HG03460 (cell line): ENCODE data around the gene OXSR1.
A peak's percentile ranks its signal among the peaks of the same experiment; 100 is the strongest.

Experiments used
- ATAC-seq: cut with Tn5 transposase; IDR thresholded peaks from one replicate; pipeline ENCODE4 v1.9.1; 2021; ENCODE audit not compliant: unreplicated experiment

OXSR1 gene

DNA sequence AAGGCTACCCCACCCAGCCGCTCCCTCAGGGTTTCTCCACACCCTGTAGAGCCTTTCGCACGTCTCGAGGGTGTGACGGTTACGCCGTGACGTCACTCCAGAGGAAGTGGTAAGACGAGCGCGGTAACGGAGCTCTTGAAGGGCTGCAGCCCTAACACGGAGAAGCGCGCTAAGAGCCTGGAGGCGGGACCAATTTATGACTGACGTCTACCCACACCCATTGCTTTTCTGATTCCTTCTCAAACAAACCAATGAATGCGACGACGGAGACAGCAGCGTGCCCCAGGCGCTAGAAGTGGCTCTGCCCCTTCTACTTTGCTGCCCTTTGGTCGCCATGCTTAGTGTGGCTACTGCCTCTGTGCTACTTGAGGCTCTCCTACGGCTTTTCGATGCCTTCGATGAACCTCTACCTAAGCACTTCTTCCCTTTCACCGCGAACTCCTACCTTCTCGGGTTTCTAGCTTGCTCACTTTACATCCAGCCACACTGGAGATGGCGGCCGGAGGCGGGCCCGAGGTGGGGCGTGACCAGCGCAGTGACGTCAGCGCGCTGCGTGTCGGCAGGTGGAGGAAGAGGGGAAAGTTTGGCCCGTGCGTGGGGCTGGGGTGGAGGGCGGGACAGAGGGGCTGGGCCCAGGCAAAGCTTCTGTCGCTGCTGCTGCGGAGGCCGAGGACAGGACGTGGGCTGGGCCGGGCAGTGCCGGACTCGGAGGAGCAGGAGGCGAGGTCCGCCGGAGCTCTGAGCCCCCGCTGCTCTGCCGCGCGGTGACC, at the start of gene OXSR1:
TSS of gene OXSR1 (plus strand) at position 586 of the 770 bp plus-strand sequence. CDS start 340 bp downstream, outside the sequence.
- ATAC-seq = peak; percentile 89

DNA sequence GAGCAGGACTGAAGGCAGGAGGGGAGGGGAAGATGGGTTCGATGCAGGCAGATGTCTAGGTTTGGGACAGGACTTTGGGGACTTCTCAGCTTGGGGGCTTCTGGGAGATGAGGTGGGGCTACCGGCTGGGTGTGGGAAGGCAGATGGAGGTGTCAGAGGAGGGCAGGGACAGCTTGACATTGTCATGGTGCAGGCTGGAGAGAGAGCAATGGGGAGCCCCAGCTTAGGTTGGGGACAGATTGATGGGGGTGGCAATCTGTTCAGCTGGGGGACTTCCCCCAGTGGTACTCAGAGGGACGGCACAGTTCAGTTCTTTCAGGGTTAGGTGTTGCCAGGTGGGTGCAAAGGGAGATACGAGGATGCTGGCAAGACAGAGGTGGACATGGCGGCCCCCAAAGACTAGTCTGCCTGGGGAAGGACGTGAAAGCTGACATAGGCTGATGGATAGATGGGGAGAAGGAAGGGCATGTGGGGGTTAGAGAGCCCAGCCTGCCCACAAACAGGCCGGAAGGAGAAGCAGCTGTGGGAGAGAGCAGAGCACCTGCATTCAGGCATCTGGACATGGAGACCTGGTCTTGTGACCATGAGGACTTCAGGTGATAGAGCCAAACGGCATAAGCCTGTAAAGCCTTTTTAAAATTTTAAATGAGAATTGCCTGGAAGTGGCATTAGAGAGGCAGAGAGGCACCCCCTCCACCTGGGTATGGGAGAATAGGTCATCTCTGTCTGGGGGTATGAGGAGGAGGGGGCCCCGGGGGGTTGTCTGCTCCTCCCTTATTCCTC, 49.5 kb upstream of the OXSR1 start:
- ATAC-seq = no peak

DNA sequence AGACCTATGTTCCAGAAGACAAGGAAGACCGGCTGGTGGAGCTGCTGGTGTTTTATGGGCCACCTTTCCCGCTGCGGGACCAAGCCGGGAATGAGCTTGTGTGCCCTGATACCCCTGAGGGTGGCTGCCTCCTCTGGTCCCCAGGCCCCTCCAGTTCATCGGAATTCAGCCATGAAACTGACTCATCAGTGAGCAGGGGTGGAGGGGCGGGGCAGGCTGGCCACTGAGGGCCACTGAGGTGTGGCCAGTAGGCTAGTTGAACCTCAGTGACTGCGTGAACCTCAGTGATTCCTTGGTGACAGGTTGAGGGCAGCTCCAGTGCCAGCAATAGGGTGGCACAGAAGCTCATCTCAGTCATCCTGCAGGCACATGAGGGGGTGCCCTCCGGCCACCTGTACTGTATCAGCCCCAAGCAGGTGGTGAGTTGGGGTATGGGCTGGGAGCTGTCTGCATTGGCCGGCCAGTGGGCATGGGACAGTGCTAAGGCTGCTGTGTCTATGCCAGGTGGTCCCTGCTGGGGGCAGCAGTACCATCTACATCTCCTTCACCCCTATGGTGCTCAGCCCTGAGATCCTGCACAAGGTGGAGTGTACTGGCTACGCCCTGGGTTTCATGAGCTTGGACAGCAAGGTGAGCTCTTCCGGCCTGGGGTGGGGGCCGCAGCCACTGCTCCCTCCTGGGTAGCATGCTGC, 48.7 kb upstream of the OXSR1 start:
- ATAC-seq = no peak

DNA sequence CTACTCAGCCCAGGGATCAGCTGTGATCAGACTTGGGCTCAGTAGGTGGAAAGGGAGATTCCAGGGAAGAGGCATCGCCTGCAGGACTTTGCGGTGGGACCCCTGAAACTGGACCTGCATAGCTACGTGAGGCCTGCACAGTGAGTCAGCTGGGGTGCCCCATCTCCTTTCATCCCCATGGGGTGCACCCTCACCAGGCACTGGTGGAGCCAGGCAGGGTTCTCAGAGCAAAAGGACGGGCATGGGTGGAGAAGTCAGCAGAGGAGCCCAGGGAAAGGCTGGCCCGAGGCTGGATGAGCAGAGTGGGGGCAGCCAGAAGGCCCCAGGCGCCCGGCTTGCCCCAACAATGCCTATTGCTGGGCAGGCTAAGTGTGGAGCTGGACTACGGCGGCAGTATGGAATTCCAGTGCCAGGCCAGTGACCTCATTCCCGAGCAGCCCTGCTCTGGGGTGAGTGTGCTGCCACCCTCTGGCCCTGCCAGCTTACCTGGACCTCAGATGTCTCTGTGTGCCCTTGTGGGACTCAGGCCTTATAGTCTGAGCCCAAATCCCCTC, 48.1 kb upstream of the OXSR1 start:
- no peak for ATAC-seq

DNA sequence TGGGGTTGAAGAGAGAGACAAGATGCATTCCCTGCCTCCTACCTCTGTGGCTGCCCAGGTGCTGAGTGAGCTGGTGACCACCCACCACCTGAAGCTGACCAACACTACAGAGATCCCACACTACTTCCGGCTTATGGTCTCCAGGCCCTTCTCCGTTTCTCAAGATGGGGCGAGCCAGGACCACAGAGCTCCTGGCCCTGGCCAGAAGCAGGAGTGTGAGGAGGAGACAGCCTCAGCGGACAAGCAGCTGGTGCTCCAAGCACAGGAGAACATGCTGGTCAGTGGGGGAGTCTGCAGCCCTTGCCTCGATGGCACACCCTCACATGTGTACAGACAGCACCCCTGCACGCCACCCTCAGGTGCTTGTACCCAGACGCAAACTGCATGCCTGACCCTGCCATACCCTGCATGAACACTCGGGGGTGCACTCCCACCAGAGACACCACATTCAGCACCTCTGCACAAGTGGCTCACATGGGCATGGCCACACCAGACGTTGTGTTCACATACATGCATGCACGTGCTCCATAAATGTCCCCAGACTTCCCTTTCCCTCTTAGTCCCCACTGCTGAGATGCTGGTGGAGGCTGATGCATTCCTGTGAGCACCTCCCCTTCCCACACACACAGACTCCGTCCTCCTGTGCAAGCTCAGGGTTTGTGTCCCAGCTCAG, 47.5 kb upstream of the OXSR1 start:
- peak; percentile 74 for ATAC-seq

DNA sequence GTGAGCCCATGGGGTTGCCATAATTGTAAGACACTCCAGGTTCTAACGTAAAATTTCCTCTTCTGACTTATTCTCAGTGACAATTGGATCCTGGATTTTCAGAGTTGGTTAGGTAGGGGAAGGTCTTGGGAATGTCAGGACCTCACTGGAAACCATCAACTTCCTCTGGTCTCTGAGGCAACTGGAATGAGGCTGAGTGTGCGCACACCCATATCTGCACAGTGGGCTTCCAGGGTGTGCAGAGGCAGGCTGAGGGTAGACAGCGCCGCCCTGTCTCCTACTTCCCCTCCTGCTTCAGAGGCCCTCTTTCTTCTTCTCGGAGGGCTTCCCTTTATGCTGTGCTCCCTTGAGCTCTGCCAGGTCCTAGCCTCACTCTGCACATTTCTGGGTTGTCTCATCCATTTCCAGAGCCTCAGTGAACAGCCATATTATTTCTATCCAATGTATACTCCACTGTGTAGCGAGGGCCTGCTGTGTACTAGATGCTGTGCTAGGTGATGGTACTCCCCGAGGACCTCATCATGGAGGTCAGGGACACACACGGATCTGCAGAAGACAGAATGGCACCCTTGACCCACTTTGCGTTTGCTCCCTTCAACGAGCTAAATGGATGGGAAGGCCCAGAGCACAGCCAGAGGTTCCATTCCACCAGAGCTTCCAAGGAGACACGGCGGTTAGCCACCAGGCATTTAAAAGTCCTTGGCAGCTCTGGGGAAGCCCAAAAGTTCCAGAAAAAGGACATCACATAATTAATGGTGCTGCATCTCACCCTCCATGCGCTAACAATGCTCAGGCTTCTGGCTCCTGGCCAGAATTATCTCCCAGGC, 46.7 kb upstream of the OXSR1 start:
- no peak for ATAC-seq

DNA sequence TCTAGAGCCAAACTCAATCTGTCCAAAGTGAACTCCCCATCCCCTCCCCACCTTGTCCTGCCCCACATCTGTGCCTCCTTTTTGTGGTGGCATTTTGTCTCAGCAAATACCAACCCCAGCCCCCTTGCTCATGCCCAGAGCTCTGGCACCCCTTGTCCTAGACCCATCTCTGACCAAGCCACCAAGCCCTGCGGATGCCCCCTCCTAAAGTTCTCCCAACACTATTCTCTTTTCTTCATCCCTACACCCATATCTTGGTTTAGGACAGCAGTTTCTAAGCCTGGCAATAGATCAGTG, 46.1 kb upstream of the OXSR1 start:
- ATAC-seq = no peak

DNA sequence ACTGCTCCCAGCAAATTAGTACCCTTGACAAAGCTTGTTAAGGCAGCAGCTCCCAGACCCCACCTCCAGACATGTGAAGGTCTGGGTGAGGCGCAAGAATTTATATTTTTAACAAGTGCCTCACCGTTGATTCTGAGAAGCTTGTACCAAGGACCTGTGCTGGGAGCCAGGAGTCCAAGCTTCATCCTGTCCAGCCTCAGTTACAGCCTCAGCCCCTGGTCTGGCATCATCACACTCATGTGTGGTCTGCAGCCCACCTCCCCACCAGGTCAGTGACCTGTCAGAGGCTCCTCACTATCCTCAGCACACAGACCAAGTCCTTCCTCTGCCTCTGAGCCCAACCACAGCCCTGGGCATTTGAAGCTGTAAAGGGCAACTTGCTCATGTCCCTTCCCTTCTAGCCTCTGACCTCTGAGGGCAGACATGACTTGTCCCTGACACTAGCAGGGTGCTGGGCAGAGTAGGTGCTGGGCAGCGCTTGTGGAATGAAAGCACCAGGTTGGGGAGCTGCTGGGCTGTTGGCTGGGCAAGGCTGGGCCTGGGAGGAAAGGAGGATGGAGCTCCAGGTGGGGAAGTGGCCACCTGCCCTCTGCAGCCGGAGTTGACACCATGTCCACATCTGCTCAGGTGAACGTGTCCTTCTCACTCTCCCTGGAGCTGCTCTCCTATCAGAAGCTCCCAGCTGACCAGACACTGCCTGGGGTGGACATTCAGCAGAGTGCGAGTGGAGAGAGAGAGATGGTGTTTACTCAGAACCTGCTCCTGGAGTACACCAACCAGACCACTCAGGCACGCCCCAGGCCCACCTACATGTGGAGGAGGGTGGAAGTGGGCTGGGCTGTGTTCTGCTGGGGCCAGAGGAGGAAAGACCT, 45.3 kb upstream of the OXSR1 start:
- no peak for ATAC-seq

DNA sequence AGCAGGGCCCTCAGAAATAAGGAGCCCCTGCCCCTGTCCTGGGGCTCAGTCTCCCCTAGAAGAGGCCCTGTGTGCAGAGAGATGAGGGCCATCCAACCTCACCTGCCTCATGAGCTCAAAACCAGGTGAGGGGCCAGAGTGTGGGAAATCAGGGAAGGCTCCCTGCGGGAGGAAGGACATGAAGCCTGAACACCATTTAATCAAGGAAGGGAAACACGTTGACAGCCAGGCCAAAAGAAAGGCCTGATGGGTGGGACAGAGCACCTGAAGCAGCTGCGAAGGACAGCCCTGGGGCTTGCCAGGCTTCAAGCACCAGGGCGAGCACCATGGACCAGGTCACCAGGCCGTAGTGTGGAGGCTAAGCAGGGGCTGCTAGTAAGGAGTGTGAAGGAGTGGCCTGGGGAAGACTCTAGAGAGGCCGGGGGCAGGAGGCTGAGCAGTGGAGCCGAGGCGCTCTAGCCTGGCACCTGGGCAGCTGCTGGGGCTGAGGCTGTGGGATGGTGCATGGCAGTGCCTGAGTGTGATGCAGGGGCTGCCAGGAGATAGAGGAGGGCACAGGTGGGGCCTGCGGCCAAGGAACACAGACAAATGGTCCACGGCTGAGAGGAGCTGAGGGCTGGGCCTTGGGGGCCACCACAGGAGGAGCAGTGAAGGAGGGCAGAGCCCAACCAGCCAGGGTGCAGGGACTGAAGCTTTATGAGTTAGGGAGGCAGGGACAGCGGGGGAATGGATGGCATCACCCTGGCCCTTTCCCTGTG, 44.5 kb upstream of the OXSR1 start:
- ATAC-seq = no peak

DNA sequence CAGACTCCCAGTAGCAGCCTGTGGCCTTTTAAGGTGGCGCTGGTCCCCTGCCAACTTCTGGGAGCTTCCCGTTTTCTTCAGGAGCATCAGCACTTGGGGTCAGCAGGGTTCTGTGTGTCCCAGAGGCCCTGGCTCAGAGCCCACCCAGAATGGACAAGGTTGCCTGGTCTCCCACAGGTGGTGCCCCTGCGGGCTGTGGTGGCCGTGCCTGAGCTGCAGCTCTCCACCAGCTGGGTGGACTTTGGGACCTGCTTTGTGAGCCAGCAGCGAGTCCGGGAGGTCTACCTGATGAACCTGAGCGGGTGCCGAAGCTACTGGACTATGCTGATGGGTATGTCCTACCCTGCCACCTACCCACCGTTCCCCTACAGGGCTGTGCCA, 43.9 kb upstream of the OXSR1 start:
- no peak for ATAC-seq

DNA sequence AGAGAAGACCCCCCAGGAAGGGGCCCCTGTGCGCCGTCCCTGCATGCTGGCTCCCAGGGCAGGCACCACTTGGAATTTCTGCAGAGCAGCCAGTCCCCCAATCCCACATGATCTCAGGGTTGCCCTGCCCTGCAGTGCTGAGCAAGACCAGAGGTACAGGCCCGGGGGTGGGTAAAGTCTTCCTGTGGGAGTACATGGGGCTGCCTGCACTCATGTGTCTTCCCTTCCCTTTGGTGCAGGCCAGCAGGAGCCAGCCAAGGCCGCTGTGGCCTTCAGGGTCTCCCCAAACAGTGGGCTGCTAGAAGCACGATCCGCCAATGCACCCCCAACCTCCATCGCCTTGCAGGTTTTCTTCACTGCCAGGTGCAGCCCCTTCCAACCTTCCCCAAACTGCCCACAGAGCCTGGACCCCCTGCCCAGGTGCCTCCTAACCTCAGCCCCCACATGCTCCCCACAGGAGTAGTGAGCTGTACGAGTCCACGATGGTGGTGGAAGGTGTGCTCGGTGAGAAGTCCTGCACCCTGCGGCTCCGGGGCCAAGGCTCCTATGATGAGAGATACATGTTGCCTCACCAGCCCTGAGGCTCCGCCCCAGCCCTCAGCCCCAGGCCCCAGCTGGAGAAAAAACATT, 43.4 kb upstream of the OXSR1 start:
- no peak for ATAC-seq

DNA sequence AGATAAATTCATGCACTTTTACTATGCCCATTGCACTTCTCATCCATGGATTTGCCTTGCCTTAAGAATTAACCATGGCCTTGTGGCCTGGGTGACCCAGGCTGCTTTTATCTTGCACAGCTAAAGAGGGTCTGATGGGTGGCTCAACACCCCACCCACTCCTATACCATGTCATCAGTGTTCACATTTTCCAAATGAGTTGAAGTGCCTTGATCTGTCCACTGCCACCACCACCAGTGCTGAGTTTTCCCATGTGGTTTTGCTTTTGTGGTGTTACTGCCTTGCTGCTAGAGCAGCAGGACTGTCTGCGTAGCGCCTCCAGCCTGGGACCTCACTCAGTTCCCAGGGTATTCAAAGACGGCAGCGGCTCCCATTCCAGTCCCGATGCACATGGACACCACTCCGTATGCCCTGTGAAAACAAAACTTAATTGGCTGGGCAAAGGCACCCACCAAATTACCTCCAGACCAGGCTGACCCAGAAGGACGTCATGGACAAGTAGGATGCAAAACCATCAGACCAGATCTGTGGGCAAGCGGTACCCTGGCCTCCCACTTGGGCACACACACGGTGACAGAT, 42.5 kb upstream of the OXSR1 start:
- no peak for ATAC-seq

DNA sequence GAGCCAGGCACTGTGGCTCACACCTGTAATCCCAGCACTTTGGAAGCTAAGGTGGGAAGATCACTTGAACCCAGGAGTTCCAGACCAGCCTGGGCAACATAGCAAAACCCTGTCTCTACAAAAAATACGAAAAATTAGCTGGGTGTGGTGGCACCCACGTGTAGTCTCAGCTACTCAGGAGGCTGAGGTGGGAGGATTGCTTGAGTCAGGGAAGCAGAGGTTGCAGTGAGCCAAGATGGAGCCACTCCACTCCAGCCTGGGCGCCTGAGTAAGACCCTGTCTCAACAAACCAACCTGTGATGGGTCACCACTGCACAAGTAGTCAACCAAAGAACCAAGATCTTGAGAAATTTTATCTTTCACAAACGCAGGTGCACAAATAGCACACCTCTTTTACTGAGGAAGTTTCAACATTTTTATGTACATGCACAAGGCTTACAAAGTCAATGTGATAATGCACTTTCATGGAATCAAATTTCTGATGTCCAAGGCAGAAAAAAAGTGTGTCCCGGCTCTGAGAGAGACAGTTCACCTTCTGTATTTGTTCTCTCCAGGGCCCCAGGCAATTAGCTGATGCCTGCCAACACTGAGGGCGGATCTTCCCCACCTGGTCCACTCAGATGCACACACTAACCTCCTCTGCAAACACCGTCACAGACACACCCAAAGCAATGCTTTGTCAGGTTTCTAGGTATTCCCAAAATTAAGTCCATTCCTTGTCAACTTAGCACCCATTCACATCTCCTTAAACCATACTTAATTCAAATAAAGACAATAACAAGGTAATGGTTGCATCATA, 40.8 kb upstream of the OXSR1 start:
- ATAC-seq = no peak

DNA sequence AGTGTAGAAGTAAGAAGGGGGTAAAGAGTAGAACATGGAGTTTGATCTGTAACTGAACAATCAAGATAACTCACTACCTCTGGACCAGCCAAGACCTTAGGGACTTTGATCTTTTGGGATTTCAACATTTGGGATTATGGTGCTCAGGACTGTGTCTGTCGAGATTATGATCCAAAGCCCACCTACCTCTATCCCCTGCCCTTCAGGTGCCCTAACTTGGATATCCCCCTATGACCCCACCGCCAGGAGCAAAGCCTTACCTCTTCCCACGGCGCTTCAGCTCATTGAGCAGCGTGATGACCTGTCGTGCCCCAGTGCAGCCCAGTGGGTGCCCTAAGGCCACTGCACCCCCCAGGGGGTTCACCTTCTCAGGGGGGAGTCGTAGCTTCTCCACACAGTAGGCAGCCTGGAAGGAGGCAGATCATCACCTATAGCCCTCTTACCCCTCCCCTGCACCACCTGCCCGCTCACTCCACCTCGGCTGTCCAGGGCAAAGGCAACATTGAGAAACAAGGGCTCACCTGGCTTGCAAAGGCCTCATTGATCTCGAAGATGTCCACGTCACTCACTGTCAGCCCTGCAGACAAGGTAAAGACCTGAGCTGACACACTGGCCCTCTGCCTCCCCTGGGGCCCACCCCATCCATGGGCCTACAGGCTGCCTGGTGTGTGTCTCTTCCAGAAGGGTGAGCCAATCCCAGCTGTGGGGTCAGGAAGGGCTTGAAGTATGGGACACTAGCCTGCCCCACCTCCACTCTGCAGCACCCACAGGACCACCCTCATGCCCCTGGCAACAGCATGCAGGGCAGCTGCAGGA, 39.8 kb upstream of the OXSR1 start:
- ATAC-seq = no peak

DNA sequence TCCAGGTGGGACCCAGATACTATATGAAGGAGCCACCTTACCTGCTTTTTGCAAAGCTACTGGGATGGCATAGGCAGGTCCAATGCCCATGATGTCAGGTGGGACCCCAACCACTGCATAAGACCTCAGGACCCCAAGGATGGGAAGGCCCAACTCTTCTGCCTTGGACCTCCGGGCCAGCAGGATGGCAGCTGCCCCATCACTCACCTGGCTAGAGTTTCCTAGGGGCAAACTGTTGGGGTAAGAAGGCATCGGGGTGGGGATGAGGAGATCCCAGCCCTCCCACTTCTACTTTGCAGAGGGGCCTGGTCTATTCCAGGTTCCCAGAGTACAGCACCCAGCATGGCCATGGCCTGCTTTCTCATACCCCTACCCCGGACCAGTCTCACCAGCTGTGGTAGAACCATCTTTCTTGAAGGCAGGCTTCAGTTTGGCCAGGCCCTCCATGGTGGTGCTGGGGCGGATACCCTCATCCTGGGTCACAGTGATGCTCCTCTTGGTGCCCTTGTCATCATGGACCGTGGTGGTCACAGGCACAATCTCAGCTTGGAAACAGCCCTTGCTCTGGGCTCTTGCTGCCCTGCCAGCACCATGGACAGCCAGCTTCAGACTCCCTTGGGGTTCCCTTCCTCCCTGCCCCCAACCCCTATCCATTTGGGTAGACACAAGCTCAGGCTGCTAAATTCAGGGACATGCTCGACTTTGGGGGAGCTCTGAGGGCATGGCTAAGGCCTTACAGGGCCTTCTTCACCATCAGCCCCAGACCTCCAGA, 39.0 kb upstream of the OXSR1 start:
- ATAC-seq = no peak
